NOMO-1 treated with DMSO at 0.1 percent for 48 hours (cell line): Measurements from ENCODE around the gene CD164L2.
"Not testable (repeated sequence)": the region's sequence is repeated elsewhere in the genome, so short reads cannot be mapped to it uniquely, and the experiment has no call there.

Experiments
- DNase-seq: peaks from one replicate; lab custom pipeline; 2025; ENCODE audit not compliant: unreplicated experiment; lab: John Stamatoyannopoulos, UW

Gene CD164L2

GRCh38 chr1:27391511-27392095 lies 8.5 kb upstream of the CD164L2 start:
- DNase-seq, result no peak

GRCh38 chr1:27388337-27389005 lies 5.3 kb upstream of the CD164L2 start:
- peak; percentile 30 for DNase-seq

GRCh38 chr1:27384797-27385196 lies 1.7 kb upstream of the CD164L2 start:
- DNase-seq, result not testable (repeated sequence)

- DNase-seq, result no peak
Observed at GRCh38 chr1:27383661-27384060, 528 bp upstream of the CD164L2 start.

- DNase-seq, result no peak
Observed at GRCh38 chr1:27381969-27382762, 967 bp downstream of the CD164L2 start.

- DNase-seq, result no peak
Observed at GRCh38 chr1:27380766-27381733, 2.1 kb downstream of the CD164L2 start.

- no peak for DNase-seq
Observed at GRCh38 chr1:27380224-27380623, 2.9 kb downstream of the CD164L2 start.

- DNase-seq, result no peak
Observed at GRCh38 chr1:27379564-27380122, 3.5 kb downstream of the CD164L2 start.

- DNase-seq, result no peak
Observed at GRCh38 chr1:27377760-27378495, 5.2 kb downstream of the CD164L2 start.

- no peak for DNase-seq
Observed at GRCh38 chr1:27374362-27375086, 8.6 kb downstream of the CD164L2 start, which contains the start of gene FCN3. FCN3 (minus strand) TSS chr1:27374824; CDS start chr1:27374818, 6 bp downstream.

- DNase-seq, result no peak
Observed at GRCh38 chr1:27372808-27373690, 10.1 kb downstream of the CD164L2 start.

- no peak for DNase-seq
Observed at GRCh38 chr1:27372022-27372807, 10.9 kb downstream of the CD164L2 start.

GRCh38 chr1:27368869-27369582 lies 14.1 kb downstream of the CD164L2 start:
- no peak for DNase-seq

- no peak for DNase-seq
Observed at GRCh38 chr1:27367160-27367650, 15.9 kb downstream of the CD164L2 start.

GRCh38 chr1:27366411-27367159 lies 16.5 kb downstream of the CD164L2 start, which contains the start of gene MAP3K6:
MAP3K6 (minus strand) TSS chr1:27366961; CDS start chr1:27366597, 364 bp downstream.
- peak; percentile 59 for DNase-seq

GRCh38 chr1:27366113-27366410 lies 17.1 kb downstream of the CD164L2 start:
- DNase-seq, result peak; percentile 21
